ENCODE data around the gene NEK1.

- TF ChIP-seq POLR2A (IDR thresholded peaks at IDR 0.05; ENCODE audit: low read length) (no peak), GATA1 (IDR thresholded peaks at IDR 0.05; ENCODE audit: low read depth, low read length) (no peak)
Measured at GRCh38 chr4:169399976-169400767, 212.2 kb downstream of the NEK1 start.

All from erythroblast (primary cell).